ENCODE data around the gene ARHGAP42. TPM values are rescaled to one million over a fixed set of nuclear protein-coding genes. Genes with fewer than 3 reads are reported as not detected.

The ARHGAP42 gene
- total and polyA plus RNA-seq, 2 of the 4 experiments (the other 2 are of a cell fraction): 2.9 to 7.3 TPM

DNA sequence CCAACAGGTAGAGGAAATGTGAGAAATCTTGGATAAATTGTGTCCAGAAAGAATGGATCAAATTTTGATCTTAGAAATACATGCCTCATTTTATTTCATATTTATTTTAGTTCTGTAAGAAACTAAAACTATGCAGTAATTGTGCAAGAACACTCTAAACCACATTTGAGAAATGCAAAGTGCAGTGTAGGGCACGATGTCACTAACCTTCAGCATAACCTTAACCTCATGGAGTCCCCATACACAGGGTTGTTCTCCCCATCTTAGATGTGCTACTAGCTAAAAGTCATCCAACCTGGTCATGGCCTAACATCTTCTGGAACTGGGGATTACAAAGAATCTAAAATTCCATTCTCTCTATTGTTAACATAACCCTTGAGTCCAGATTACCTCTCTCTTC, 48.4 kb upstream of the ARHGAP42 start:
- Histone ChIP-seq H4K5ac (ENCODE audit: low read depth, low read length) (peak overlapping the region; percentile 31; the same call in 1 of the 2 replicates), H4K91ac (ENCODE audit: insufficient read depth, low read depth, low read length) (peak overlapping the region; percentile 58; the same call in 1 of the 2 replicates), H2AK5ac (ENCODE audit: low read depth, low read length) (peak overlapping the region; percentile 20; the same call in 1 of the 2 replicates), H2BK20ac (ENCODE audit: low read depth, low read length) (peak overlapping the region; percentile 58), H3K9me1 (ENCODE audit: insufficient read depth, low read length) (peaks cover 10% of the 10 kb centered on the region; the same call in 1 of the 2 replicates), H4K8ac (ENCODE audit: low read depth in 2 of 2, low read length in 2 of 2) (peak overlapping the region; percentile 18 to 38; a peak in 2 of 4 replicates), H3K27ac (ENCODE audit: insufficient read depth, low read length) (peak overlapping the region; percentile 4; the same call in 1 of the 2 replicates), H3K23ac (ENCODE audit: low read depth, low read length) (no peak overlapping the region; the same call in 1 of the 2 replicates), H3K18ac (ENCODE audit: low read depth, low read length) (peak overlapping the region; percentile 81; the same call in 1 of the 2 replicates), H2BK120ac (ENCODE audit: low read depth, low read length) (peak overlapping the region; percentile 56), H2AFZ (replicated peaks; ENCODE audit: low read length, poor library complexity) (no peak overlapping the region), H3K27me3 (ENCODE audit: control insufficient read depth, insufficient read depth, low read length) (no peaks in the 10 kb centered on the region), H3K4ac (ENCODE audit: low read depth, low read length) (peak overlapping the region; percentile 49), H3K4me3 (ENCODE audit: insufficient read depth, low read depth, low read length) (no peak overlapping the region), H2AK9ac (replicated peaks; ENCODE audit: low read depth, low read length, poor library complexity) (no peak overlapping the region), H3K4me1 (ENCODE audit: control insufficient read depth, insufficient read depth, low read length) (peaks cover 18% of the 10 kb centered on the region), H3K14ac (replicated peaks; ENCODE audit: low read depth, low read length) (no peak overlapping the region; the same call in 1 of the 2 replicates), H2BK5ac (ENCODE audit: low read depth, low read length, poor library complexity, severe bottlenecking) (peak overlapping the region; percentile 57), H3K4me2 (ENCODE audit: low read depth, low read length) (peak overlapping the region; percentile 70; the same call in 1 of the 2 replicates), H2BK15ac (ENCODE audit: low read depth, low read length) (0 out of 3 replicates have a peak overlapping the region, but pooled peaks have one; percentile 6), H3K36me3 (ENCODE audit: control insufficient read depth, insufficient read depth, low read length) (no peaks in the 10 kb centered on the region), H3K56ac (ENCODE audit: extremely low read depth, insufficient read depth, low read length) (no peak overlapping the region), H4K20me1 (ENCODE audit: insufficient read depth, low read length) (no peaks in the 10 kb centered on the region), H3K9ac (ENCODE audit: low read depth, low read length) (no peak overlapping the region), H3K9me3 (ENCODE audit: control insufficient read depth, insufficient read depth, low read length) (no peaks in the 10 kb centered on the region), H3K79me1 (ENCODE audit: low read depth in 1 of 2, low read length in 2 of 2) (no peaks in the 10 kb centered on the region)
- intact Hi-C loops (cut with micrococcal nuclease): loop anchor here (5.0 kb wide), 1 partner anchor 34 kb away; no protein-coding TSS in a partner anchor
- CTCF ChIA-PET: interaction anchor here (0.9 to 1.1 kb wide), 2 partner anchors 10 to 62 kb away, joined by 3 to 4 read pairs; no protein-coding TSS in a partner anchor
- POLR2A ChIA-PET (ENCODE audit: unreplicated experiment): no interaction called here
- DNase-seq: no peak
- TF ChIP-seq FOS (IDR thresholded peaks at IDR 0.05; ENCODE audit: low read depth, low read length) (no peak), CEBPB (IDR thresholded peaks at IDR 0.05; ENCODE audit: low read depth, low read length) (peak; percentile 58)
- in situ Hi-C loops (cut with MboI; ENCODE audit: low sequenced_read_pairs): no loop called here
- no CpG with 5 or more reads among the region's 1 CpG for WGBS, 2 experiments (ENCODE audit: extremely low coverage in 2 of 2, insufficient read length in 1 of 2)
- dilution Hi-C loops (cut with HindIII; ENCODE audit: low sequenced_read_pairs, unreplicated experiment): no loop called here
- BruUV-seq (replicated peaks): no TSS peak
- peak; percentile 34 for ATAC-seq (ENCODE audit: low read depth)

Measured in IMR-90 (cell line).